Glutamatergic neuron (in vitro differentiated cells): ENCODE data around the gene DOCK2. TPM values are rescaled to one million over a fixed set of nuclear protein-coding genes. Genes with fewer than 3 reads are reported as not detected.
A peak's percentile ranks its signal among the peaks of the same experiment; 100 is the strongest.

Experiments used
- DNase-seq: peaks from one replicate; pipeline ENCODE4 v3.0.0; 2022
- H3K27ac Mint-ChIP-seq: one replicate; pipeline ENCODE4 v1.8.0; 2020; ENCODE audit warnings: mild to moderate bottlenecking, mixed read lengths, inconsistent platforms; ENCODE audit not compliant: unreplicated experiment
- H3K27me3 Mint-ChIP-seq: one replicate; pipeline ENCODE4 v1.8.0; 2020; ENCODE audit warnings: mild to moderate bottlenecking, moderate library complexity, mixed read lengths, inconsistent platforms; ENCODE audit not compliant: unreplicated experiment
- H3K36me3 Mint-ChIP-seq: one replicate; pipeline ENCODE4 v1.8.0; 2020; ENCODE audit warnings: mild to moderate bottlenecking, mixed read lengths, inconsistent platforms; ENCODE audit not compliant: unreplicated experiment
- H3K4me1 Mint-ChIP-seq: one replicate; pipeline ENCODE4 v1.8.0; 2020; ENCODE audit warnings: mild to moderate bottlenecking, low read depth, mixed read lengths, inconsistent platforms; ENCODE audit not compliant: unreplicated experiment
- H3K4me3 Mint-ChIP-seq: one replicate; pipeline ENCODE4 v1.8.0; 2020; ENCODE audit warnings: mild to moderate bottlenecking, mixed read lengths, inconsistent platforms; ENCODE audit not compliant: unreplicated experiment
- H3K9me3 Mint-ChIP-seq: one replicate; pipeline ENCODE4 v1.8.0; 2020; ENCODE audit warnings: mild to moderate bottlenecking, moderate library complexity, mixed read lengths, inconsistent platforms; ENCODE audit not compliant: unreplicated experiment
- CTCF ChIP-seq: fragments of 200-600 bp; sonication (generic); IDR thresholded peaks from one replicate; pipeline ENCODE4 v1.5.0; 2021; ENCODE audit not compliant: partially characterized antibody, unreplicated experiment
- total RNA-seq: library from RNA; stranded (reverse); fragmentation: NEBNext Ultra II Directional; extraction: Animal tissue kit (Norgen Biotek cat#: 25700); gene quantifications from one replicate; pipeline ENCODE4 v1.2.1, GENCODE V29; 2021; ENCODE audit not compliant: unreplicated experiment

DOCK2 gene
- total RNA-seq, 1 donor from 2014 or later, result 0.66 TPM

- Mint-ChIP-seq H3K4me1 (peaks cover 19% of the 10 kb centered on the region), H3K9me3 (no peaks in the 10 kb centered on the region), H3K36me3 (no peaks in the 10 kb centered on the region), H3K27me3 (no peaks in the 10 kb centered on the region), H3K27ac (no peak overlapping the region), H3K4me3 (no peak overlapping the region)
- no peak for TF ChIP-seq CTCF
- DNase-seq, result no peak
These were observed 283.4 kb downstream of the DOCK2 start for GRCh38 chr5:169920474-169920873.

- Mint-ChIP-seq H3K4me3 (no peak overlapping the region), H3K27me3 (no peaks in the 10 kb centered on the region), H3K9me3 (no peaks in the 10 kb centered on the region), H3K4me1 (peaks cover 20% of the 10 kb centered on the region), H3K27ac (no peak overlapping the region), H3K36me3 (no peaks in the 10 kb centered on the region)
- no peak for TF ChIP-seq CTCF
- DNase-seq, result no peak
These were observed 284.3 kb downstream of the DOCK2 start for GRCh38 chr5:169921384-169921783.

- DNase-seq, result no peak
- Mint-ChIP-seq H3K4me3 (no peak overlapping the region), H3K4me1 (peaks cover 20% of the 10 kb centered on the region), H3K9me3 (no peaks in the 10 kb centered on the region), H3K27ac (no peak overlapping the region), H3K27me3 (no peaks in the 10 kb centered on the region), H3K36me3 (no peaks in the 10 kb centered on the region)
- no peak for TF ChIP-seq CTCF
These were observed 284.9 kb downstream of the DOCK2 start for GRCh38 chr5:169921949-169922348.

- no peak for TF ChIP-seq CTCF
- DNase-seq, result no peak
- H3K4me1 Mint-ChIP-seq, result peaks cover 14% of the 10 kb centered on the region
- no peak overlapping the region for H3K27ac Mint-ChIP-seq
- H3K4me3 Mint-ChIP-seq, result no peak overlapping the region
- H3K27me3 Mint-ChIP-seq, result no peaks in the 10 kb centered on the region
- no peaks in the 10 kb centered on the region for H3K36me3 Mint-ChIP-seq
- H3K9me3 Mint-ChIP-seq, result peaks cover 2% of the 10 kb centered on the region
These were observed 285.4 kb downstream of the DOCK2 start for GRCh38 chr5:169922474-169922873.

- DNase-seq, result peak; percentile 34
- Mint-ChIP-seq H3K36me3 (no peaks in the 10 kb centered on the region), H3K27me3 (no peaks in the 10 kb centered on the region), H3K4me3 (no peak overlapping the region), H3K27ac (no peak overlapping the region), H3K9me3 (peaks cover 2% of the 10 kb centered on the region), H3K4me1 (peaks cover 13% of the 10 kb centered on the region)
- no peak for TF ChIP-seq CTCF
These were observed 286.9 kb downstream of the DOCK2 start for GRCh38 chr5:169923988-169924387.
